Measurements from ENCODE around the gene TVP23B.
A peak's percentile ranks its signal among the peaks of the same experiment; 100 is the strongest.
"Not testable (repeated sequence)": the region's sequence is repeated elsewhere in the genome, so short reads cannot be mapped to it uniquely, and the experiment has no call there.

The TVP23B gene

DNA sequence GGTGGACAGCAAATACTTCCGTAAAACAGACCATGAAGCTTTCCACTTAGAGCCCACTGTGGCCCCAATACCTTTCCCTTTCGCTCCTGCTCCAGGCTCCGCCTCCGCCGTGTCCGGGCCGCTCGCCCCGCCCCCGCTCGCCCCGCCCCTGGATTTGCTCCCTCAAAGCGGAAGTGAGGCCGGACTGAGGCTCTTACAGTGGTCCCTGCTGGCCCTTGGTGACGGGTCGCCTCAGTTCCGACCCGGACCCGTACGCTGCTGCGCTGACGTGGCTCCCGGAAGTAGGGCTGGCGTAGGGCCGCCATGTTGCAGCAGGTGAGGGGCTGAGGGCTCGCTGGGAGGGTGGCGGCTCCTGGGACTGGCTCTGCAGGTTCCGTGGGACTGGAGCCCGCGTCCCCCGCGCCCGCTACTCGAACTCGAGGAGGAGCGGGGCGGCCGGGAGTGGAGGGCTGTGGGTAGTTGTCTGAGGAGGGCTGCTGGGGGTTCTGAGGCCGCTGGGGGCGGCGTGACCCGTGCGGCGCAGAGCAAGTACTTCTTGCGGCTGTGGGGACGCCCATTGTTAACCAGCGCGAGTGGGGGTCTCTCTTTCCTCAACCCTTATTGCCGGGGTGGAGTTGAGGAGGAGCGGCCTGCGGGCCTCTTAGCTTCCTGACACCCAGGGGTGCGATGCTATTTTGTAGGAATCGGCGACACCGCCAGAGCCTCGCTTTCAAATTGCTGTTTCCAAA, at the start of gene TVP23B:
Gene TVP23B, plus strand, starts transcription at position 193 of the 728 bp plus-strand sequence. Its CDS starts 111 bp downstream, at position 304.
- H3K4me3 Mint-ChIP-seq = peak within 1 kb of the TSS; percentile 93
- DNase-seq (ENCODE audit: low spot score in 2 of 2) (peak; percentile 76 to 93), ATAC-seq (replicated peaks; ENCODE audit: extremely low read depth, poor library complexity, severe bottlenecking) (peak; percentile 98)
- H3K36me3 Mint-ChIP-seq (ENCODE audit: insufficient read depth); H3K27me3 Mint-ChIP-seq; H3K9me3 Mint-ChIP-seq: not testable (repeated sequence)
- peaks cover 30% of the 10 kb centered on the region for H3K4me1 Mint-ChIP-seq
- peak within 1 kb of the TSS; percentile 98 for H3K27ac Mint-ChIP-seq (ENCODE audit: low read depth)

DNA sequence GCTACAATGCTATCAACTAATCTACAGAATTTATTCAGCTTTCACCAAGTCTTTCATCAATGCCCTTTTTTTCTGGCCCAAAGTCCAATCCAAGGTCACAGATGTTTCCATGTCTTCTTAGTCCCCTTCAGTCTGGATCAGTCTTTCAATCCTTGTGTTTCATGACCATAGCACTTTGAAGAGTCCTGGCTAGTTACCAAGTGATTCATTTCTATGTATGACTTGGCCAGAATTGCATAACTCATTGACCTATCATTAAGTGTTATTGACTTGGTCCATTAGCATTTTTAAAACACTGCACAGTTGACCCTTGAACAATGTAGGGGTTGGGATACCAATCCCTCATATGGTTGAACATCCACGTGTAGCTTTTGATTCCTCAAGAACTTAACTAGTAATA, 48.5 kb upstream of the TVP23B start:
- H3K36me3 Mint-ChIP-seq (ENCODE audit: insufficient read depth); H3K4me1 Mint-ChIP-seq; ATAC-seq (replicated peaks; ENCODE audit: extremely low read depth, poor library complexity, severe bottlenecking); H3K27me3 Mint-ChIP-seq; H3K27ac Mint-ChIP-seq (ENCODE audit: low read depth); H3K9me3 Mint-ChIP-seq; DNase-seq (ENCODE audit: low spot score in 2 of 2); H3K4me3 Mint-ChIP-seq: not testable (repeated sequence)

DNA sequence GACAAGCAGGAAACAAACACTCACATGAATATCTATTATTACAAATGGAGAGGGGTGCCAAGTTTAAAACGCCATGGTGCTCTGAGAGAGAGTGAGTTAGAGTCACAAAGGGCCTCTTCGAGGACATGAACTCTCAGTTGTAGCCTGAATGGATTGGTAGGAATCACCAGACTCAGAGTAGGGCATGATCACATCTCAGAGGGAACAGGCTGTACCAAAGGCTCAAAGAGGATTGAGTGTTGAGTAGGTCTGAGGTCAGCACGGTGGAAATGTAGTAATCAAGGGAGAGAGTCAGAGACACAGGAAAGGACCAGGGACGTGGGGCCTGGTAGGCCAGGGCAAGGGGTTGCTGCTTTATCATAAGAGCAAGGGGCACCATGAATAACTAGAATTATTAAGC, 47.6 kb upstream of the TVP23B start:
- not testable (repeated sequence) for DNase-seq (ENCODE audit: low spot score in 2 of 2); H3K27me3 Mint-ChIP-seq

DNA sequence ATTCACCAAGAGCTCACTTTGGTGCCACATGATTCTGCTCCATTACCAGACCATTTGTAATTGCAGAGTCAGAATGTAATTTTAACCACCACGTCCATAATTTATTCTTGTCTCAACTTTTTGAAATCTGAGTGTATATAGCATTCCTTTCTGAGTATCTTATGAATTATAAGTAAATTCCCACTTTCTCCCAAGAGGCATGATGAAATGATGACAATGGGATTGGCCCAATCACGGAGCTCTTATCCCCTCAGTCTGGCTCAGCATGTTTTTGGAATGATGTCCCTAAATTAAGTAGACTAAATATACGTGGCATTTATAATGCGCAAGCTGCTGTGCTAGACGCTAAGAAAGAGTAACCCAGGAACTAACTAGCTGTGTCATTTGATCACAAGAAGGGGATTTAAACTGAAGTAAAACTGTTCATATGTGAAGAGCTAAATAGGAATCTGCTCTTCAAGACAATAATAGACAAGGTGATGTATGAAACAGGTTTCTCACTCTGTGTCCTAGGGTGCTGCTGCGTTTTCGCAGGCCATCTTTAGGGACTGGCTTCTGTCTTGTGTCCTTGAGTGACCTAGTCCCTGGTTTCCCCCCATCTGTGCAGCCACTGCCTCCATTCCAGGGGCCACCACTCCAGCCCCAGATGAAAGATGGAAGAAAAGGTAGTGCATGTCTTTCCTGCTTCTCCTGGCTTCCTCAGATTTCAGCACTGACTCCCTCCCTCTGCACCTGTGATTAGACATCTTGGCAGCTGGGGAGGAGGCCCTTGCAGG, 41.2 kb upstream of the TVP23B start:
- not testable (repeated sequence) for H3K4me3 Mint-ChIP-seq; H3K4me1 Mint-ChIP-seq; H3K27ac Mint-ChIP-seq (ENCODE audit: low read depth); H3K9me3 Mint-ChIP-seq; H3K36me3 Mint-ChIP-seq (ENCODE audit: insufficient read depth); H3K27me3 Mint-ChIP-seq; ATAC-seq (replicated peaks; ENCODE audit: extremely low read depth, poor library complexity, severe bottlenecking); DNase-seq (ENCODE audit: low spot score in 2 of 2)

More for the DNA sequence above, 47.6 kb upstream of the TVP23B start:
- H3K36me3 Mint-ChIP-seq (ENCODE audit: insufficient read depth); H3K27ac Mint-ChIP-seq (ENCODE audit: low read depth); H3K4me3 Mint-ChIP-seq; H3K4me1 Mint-ChIP-seq; H3K9me3 Mint-ChIP-seq; ATAC-seq (replicated peaks; ENCODE audit: extremely low read depth, poor library complexity, severe bottlenecking): not testable (repeated sequence)

DNA sequence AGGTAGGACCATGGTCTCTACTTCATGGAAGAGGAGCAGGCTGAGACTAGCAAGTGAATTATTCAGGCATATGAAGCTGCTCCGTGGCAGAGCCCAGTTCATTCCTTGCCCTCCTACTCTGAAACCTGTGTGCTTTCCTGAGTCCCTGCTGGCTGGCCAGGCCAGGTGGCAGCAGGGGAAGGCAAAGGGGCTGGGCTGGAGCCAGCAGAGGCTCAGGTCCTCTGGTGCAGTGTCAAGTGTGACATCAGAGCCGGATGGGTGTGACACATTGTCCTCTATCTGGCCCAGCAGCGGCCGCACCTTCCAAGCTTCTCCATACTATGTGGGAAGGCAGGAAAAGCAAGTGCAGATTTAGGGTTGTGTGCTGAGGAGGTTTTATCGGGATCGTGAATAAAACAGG, 39.8 kb upstream of the TVP23B start:
- H3K4me1 Mint-ChIP-seq; H3K27ac Mint-ChIP-seq (ENCODE audit: low read depth); H3K27me3 Mint-ChIP-seq; H3K36me3 Mint-ChIP-seq (ENCODE audit: insufficient read depth); H3K4me3 Mint-ChIP-seq; ATAC-seq (replicated peaks; ENCODE audit: extremely low read depth, poor library complexity, severe bottlenecking); DNase-seq (ENCODE audit: low spot score in 2 of 2); H3K9me3 Mint-ChIP-seq: not testable (repeated sequence)

DNA sequence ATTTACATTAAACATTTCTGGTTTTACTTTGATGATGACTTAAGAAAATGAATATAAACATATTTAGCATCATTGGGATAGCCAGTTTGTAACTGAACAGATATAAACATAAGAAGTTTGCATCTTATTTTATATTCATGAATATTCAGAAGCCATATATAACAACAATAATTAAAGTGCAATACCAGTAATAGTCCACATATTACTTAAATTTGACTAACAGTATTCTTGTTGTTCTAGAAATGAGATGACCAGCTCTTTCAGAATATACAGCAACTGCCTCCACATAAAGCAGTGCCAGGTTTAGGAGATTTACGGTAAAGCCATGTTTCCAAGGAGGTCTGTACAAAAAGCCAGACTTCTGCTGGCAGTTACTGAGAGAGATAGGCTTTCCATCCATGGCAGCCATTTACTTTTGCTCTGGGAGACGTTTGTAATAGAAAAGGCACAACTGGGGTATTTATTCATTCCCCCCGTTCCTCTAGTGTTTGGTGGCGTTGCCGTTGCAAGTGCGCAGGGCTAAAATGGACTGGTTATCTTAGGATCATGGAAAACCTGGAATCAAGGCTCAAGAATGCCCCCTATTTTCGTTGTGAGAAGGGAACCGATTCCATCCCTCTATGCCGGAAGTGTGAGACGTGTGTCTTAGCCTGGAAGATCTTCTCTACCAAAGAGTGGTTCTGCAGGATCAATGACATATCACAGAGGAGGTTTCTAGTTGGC, 37.1 kb upstream of the TVP23B start, which contains the start of gene FBXW10:
Gene FBXW10, plus strand, starts transcription at position 356 of the 723 bp plus-strand sequence. Its CDS starts 191 bp downstream, at position 547.
- not testable (repeated sequence) for H3K27me3 Mint-ChIP-seq; H3K36me3 Mint-ChIP-seq (ENCODE audit: insufficient read depth); H3K4me3 Mint-ChIP-seq; H3K4me1 Mint-ChIP-seq; H3K27ac Mint-ChIP-seq (ENCODE audit: low read depth); ATAC-seq (replicated peaks; ENCODE audit: extremely low read depth, poor library complexity, severe bottlenecking); DNase-seq (ENCODE audit: low spot score in 2 of 2); H3K9me3 Mint-ChIP-seq

DNA sequence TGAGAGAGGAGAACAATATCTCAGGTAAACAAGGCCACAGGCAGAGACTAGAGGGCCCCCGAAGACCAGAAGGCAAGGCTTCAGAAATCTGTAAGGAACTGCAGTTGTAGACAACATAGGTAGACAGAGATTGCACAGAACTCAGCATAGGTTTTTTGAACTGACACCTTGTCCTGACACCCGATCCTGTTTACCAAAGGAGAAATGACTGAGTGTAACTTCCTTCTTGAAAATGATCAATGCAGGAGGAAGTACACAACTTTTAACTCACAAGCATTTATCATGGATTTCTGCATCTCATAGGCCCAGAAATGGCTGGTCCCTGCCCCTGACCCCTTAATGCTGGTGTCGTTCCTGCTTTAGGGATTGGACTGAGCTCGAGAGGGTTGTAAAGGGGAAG, 36.3 kb upstream of the TVP23B start:
- not testable (repeated sequence) for DNase-seq (ENCODE audit: low spot score in 2 of 2); H3K36me3 Mint-ChIP-seq (ENCODE audit: insufficient read depth); H3K9me3 Mint-ChIP-seq; H3K4me3 Mint-ChIP-seq; H3K4me1 Mint-ChIP-seq; H3K27me3 Mint-ChIP-seq; ATAC-seq (replicated peaks; ENCODE audit: extremely low read depth, poor library complexity, severe bottlenecking); H3K27ac Mint-ChIP-seq (ENCODE audit: low read depth)

DNA sequence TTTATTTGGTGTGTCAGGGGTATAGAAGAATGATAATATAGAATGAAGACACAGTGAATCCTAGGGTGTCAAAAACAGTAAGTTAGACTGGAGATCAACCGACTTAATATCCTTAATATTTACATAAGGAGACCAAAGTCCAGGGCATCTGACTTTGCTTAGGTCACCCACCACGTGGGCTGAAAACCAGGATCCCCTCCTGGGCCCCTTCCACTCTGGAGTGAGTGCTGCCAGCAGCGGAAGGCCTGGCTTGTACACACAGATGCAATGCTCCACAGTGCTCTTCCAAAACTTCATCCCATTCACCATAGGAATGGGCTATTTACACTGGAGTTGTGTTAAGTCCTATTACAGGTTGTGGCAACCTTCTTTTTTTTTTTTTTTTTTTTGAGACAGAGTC, 34.4 kb upstream of the TVP23B start:
- not testable (repeated sequence) for H3K4me1 Mint-ChIP-seq; H3K9me3 Mint-ChIP-seq; H3K4me3 Mint-ChIP-seq; H3K36me3 Mint-ChIP-seq (ENCODE audit: insufficient read depth); H3K27ac Mint-ChIP-seq (ENCODE audit: low read depth); H3K27me3 Mint-ChIP-seq; DNase-seq (ENCODE audit: low spot score in 2 of 2); ATAC-seq (replicated peaks; ENCODE audit: extremely low read depth, poor library complexity, severe bottlenecking)

DNA sequence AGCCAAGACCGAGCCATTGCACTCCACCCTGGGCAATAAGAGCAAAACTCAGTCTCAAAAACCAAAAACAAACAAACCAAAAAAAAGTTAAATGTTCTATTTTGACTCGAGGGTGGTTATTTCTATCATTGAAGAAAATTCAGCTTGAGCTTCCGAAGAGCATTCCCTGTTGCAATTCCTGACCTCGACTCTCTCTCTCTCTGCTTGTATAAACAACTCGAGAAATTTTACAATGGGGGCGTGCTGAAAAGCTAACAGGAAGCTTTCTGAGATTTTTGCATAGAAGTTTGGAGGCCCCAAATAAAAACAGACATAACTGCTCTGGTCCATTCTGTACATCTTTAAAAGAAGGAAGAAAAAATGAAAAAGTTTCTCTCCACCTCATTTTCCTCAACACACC, 33.5 kb upstream of the TVP23B start:
- H3K4me1 Mint-ChIP-seq; H3K4me3 Mint-ChIP-seq; H3K27me3 Mint-ChIP-seq; H3K27ac Mint-ChIP-seq (ENCODE audit: low read depth); DNase-seq (ENCODE audit: low spot score in 2 of 2); ATAC-seq (replicated peaks; ENCODE audit: extremely low read depth, poor library complexity, severe bottlenecking); H3K9me3 Mint-ChIP-seq; H3K36me3 Mint-ChIP-seq (ENCODE audit: insufficient read depth): not testable (repeated sequence)

DNA sequence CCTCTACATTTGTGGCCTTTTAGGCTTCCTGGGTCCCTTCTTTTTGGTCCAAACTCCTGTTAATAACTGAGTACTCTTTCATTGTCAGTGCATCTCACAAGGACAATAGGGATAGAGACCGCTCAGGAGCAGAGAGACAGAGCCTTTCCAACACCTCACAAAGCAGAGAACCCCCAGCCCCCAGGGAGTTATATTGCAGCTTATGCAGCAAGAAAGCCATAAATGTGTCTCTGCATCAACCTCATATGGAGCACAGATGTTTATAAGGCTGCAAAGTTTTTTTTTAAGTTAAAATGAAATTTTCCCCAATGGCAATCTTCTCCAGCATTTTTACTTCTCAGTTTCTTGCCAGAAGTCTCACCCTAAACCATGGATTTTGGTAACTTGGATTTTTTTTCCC, 30.7 kb upstream of the TVP23B start:
- not testable (repeated sequence) for ATAC-seq (replicated peaks; ENCODE audit: extremely low read depth, poor library complexity, severe bottlenecking); H3K9me3 Mint-ChIP-seq; DNase-seq (ENCODE audit: low spot score in 2 of 2); H3K27me3 Mint-ChIP-seq; H3K4me1 Mint-ChIP-seq; H3K36me3 Mint-ChIP-seq (ENCODE audit: insufficient read depth); H3K27ac Mint-ChIP-seq (ENCODE audit: low read depth); H3K4me3 Mint-ChIP-seq

DNA sequence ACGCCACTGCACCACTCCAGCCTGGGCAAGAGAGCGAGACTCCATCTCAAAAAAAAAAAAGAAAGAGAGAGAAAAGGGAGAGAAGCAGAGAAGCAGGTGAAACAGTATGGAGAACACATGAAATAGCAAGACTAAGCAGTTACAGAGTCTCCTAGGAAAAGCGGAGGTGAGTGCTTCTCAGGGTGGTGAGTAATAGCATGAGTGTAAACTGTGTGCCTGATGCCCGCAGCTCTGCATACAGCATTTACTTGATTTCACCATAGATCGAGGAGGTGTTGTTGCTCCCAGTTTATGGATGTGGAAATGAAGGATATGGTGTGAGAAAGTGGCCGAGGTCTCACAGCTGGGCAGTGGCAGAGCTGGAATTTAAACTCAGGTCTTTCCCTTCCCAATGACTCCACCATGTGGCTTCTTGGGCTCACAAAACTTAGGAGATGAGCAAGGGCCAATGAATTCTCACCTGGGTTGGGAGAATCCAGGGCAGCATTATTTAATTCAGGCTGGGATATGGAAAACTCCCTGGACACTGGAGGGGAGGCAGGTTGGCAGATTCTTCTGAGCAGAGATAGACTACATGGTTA, 27.1 kb upstream of the TVP23B start:
- not testable (repeated sequence) for DNase-seq (ENCODE audit: low spot score in 2 of 2); H3K4me1 Mint-ChIP-seq; H3K27me3 Mint-ChIP-seq; H3K27ac Mint-ChIP-seq (ENCODE audit: low read depth); H3K36me3 Mint-ChIP-seq (ENCODE audit: insufficient read depth); H3K9me3 Mint-ChIP-seq; ATAC-seq (replicated peaks; ENCODE audit: extremely low read depth, poor library complexity, severe bottlenecking); H3K4me3 Mint-ChIP-seq

DNA sequence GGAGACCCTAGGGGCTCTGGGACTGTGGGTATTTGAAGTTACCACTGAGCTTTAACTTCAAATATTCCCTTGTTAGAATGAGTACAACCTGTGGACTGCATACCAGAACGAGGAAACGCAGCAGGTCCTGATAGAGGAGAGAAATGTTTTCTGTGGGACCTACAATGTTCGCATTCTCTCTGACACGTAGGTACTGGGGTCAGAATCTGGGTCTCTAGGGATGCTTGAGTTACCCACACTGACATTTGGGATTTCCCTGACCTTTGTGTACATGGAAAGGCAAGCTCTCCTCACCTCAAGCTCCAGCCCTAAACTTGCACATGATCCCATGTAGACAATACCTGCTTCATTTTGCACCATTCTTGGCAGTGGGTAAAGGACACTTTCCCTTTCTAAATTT, 25.0 kb upstream of the TVP23B start:
- H3K4me1 Mint-ChIP-seq; H3K4me3 Mint-ChIP-seq; ATAC-seq (replicated peaks; ENCODE audit: extremely low read depth, poor library complexity, severe bottlenecking); H3K27ac Mint-ChIP-seq (ENCODE audit: low read depth); H3K36me3 Mint-ChIP-seq (ENCODE audit: insufficient read depth); H3K9me3 Mint-ChIP-seq; H3K27me3 Mint-ChIP-seq; DNase-seq (ENCODE audit: low spot score in 2 of 2): not testable (repeated sequence)

Measured in central memory CD8-positive, alpha-beta T cell (primary cell).